CD14-positive monocyte (primary cell): ENCODE results near the gene ROPN1. TPM values are rescaled to one million over a fixed set of nuclear protein-coding genes. Genes with fewer than 3 reads are reported as not detected.
"Not testable (repeated sequence)": the region's sequence is repeated elsewhere in the genome, so short reads cannot be mapped to it uniquely, and the experiment has no call there.

Source experiments
- DNase-seq, 3 donors: peaks; one replicate each; pipeline ENCODE4 v3.0.0-alpha.2; 2011 to 2022
- H2AFZ ChIP-seq: 2 replicates; pipeline ENCODE4 v1.6.0; 2012; ENCODE audit warnings: mild to moderate bottlenecking, low read depth, low read length, inconsistent platforms; ENCODE audit not compliant: insufficient read depth, poor library complexity, severe bottlenecking
- H3K27ac ChIP-seq, 2 donors: 1 replicate in 1 of 2; 2 replicates in 1 of 2; pipeline ENCODE4 v1.5.1; 2012 to 2013; ENCODE audit warnings: low read length in 2 of 2, control low read depth in 1 of 2, inconsistent platforms in 1 of 2, low read depth in 1 of 2, mild to moderate bottlenecking in 1 of 2
- H3K27me3 ChIP-seq, 2 donors: one replicate each; pipeline versions ENCODE4 v1.6.0 to v1.6.1; 2011 to 2013; ENCODE audit warnings: low read length in 2 of 2; ENCODE audit not compliant: control insufficient read depth in 2 of 2, insufficient read depth in 2 of 2
- H3K36me3 ChIP-seq, 2 donors: replicated peaks in 1 of 2; 1 replicate in 1 of 2; 2 replicates in 1 of 2; pipeline versions ENCODE4 v1.5.1 to v1.6.1; 2012 to 2013; ENCODE audit warnings: low read length in 2 of 2, control low read depth in 1 of 2, inconsistent platforms in 1 of 2, mild to moderate bottlenecking in 1 of 2; ENCODE audit not compliant: insufficient read depth in 2 of 2, control insufficient read depth in 1 of 2
- H3K4me1 ChIP-seq, 2 donors: 1 replicate in 1 of 2; 2 replicates in 1 of 2; pipeline versions ENCODE4 v1.5.1 to v1.6.1; 2012 to 2013; ENCODE audit warnings: low read length in 2 of 2, control low read depth in 1 of 2, inconsistent platforms in 1 of 2, mild to moderate bottlenecking in 1 of 2, moderate library complexity in 1 of 2; ENCODE audit not compliant: insufficient read depth in 2 of 2, control insufficient read depth in 1 of 2
- H3K4me2 ChIP-seq: replicated peaks from 2 replicates; pipeline ENCODE3; 2012; ENCODE audit warnings: low read length, moderate library complexity, mild to moderate bottlenecking; ENCODE audit not compliant: poor library complexity, severe bottlenecking; ENCODE audit errors: extremely low read depth
- H3K4me3 ChIP-seq, 3 experiments: fragments of 200-600 bp in 1 of 3; sonication (generic) in 1 of 3; replicated peaks in 1 of 3; 1 replicate in 2 of 3; 2 replicates in 1 of 3; pipeline ENCODE4 v1.5.1; 2011 to 2013; ENCODE audit warnings: low read length in 3 of 3, mild to moderate bottlenecking in 3 of 3, control low read depth in 2 of 3, low read depth in 2 of 3, inconsistent platforms in 1 of 3, moderate library complexity in 1 of 3
- H3K79me2 ChIP-seq: 2 replicates; pipeline ENCODE4 v1.6.0; 2012; ENCODE audit warnings: mild to moderate bottlenecking, control low read depth, inconsistent platforms, low read length, moderate library complexity; ENCODE audit not compliant: insufficient read depth
- H3K9ac ChIP-seq: 2 replicates; pipeline ENCODE4 v1.6.0; 2017; ENCODE audit warnings: low read length, mild to moderate bottlenecking; ENCODE audit not compliant: insufficient read depth, poor library complexity, severe bottlenecking
- H3K9me3 ChIP-seq, 2 donors: replicated peaks in 1 of 2; 1 replicate in 1 of 2; 2 replicates in 1 of 2; pipeline versions ENCODE4 v1.5.1 to v1.6.1; 2012 to 2013; ENCODE audit warnings: low read length in 2 of 2, control low read depth in 1 of 2; ENCODE audit not compliant: control insufficient read depth in 1 of 2, insufficient read depth in 1 of 2
- H4K20me1 ChIP-seq: 2 replicates; pipeline ENCODE4 v1.6.0; 2012; ENCODE audit warnings: mild to moderate bottlenecking, low read length, control low read depth, moderate library complexity; ENCODE audit not compliant: insufficient read depth
- H3K27ac Mint-ChIP-seq, 7 donors: one replicate each; pipeline ENCODE4 v1.8.0; 2020; ENCODE audit warnings: mild to moderate bottlenecking in 7 of 7, mixed read lengths in 7 of 7, moderate library complexity in 6 of 7, inconsistent platforms in 2 of 7
- H3K27me3 Mint-ChIP-seq, 3 donors: one replicate each; pipeline ENCODE4 v1.8.0; 2021 to 2022; ENCODE audit warnings: low read depth in 3 of 3, mild to moderate bottlenecking in 3 of 3, mixed read lengths in 3 of 3, moderate library complexity in 3 of 3, inconsistent platforms in 1 of 3
- H3K36me3 Mint-ChIP-seq, 2 donors: one replicate each; pipeline ENCODE4 v1.8.0; 2020; ENCODE audit warnings: mixed read lengths in 2 of 2, inconsistent platforms in 1 of 2, mild to moderate bottlenecking in 1 of 2
- H3K4me1 Mint-ChIP-seq: one replicate; pipeline ENCODE4 v1.8.0; 2020; ENCODE audit warnings: mild to moderate bottlenecking, mixed read lengths
- H3K4me3 Mint-ChIP-seq, 2 donors: one replicate each; pipeline ENCODE4 v1.8.0; 2020; ENCODE audit warnings: mild to moderate bottlenecking in 2 of 2, mixed read lengths in 2 of 2, moderate library complexity in 1 of 2
- H3K9me3 Mint-ChIP-seq, 7 donors: one replicate each; pipeline ENCODE4 v1.8.0; 2020 to 2022; ENCODE audit warnings: mixed read lengths in 7 of 7, mild to moderate bottlenecking in 6 of 7, moderate library complexity in 6 of 7, inconsistent platforms in 2 of 7
- CTCF ChIP-seq: fragments of 200-600 bp; IDR thresholded peaks from one replicate; pipeline ENCODE4 v1.8.0; 2022; ENCODE audit warnings: antibody characterized with exemption, mild to moderate bottlenecking
- WGBS: methylation state at CpG from one replicate; pipeline ENCODE4 v1.1.5; 2013; ENCODE audit warnings: missing lambda C conversion rate; ENCODE audit not compliant: insufficient coverage; 5-methylcytosine and 5-hydroxymethylcytosine counted together
- intact Hi-C, 2 donors: fragments of 100-400 bp; cut with micrococcal nuclease; formaldehyde crosslinking; loops; one replicate each; pipeline versions ENCODE4 v1.15.0 to v1.15.1; 2023
- polyA plus RNA-seq, 3 donors: library from polyadenylated mRNA; depleted of rRNA in 1 of 3; unstranded in 2 of 3; stranded (reverse) in 1 of 3; fragments of 300-500 nt in 2 of 3; fragments of >200 nt in 1 of 3; fragmentation: Illumina TruSeq in 2 of 3; gene quantifications; 1 replicate in 2 of 3; 2 replicates in 1 of 3; pipeline ENCODE4 v1.2.3, GENCODE V29; 2012 to 2021

Gene ROPN1
- polyA plus RNA-seq, 3 donors: not detected

GRCh38 chr3:123980539-123980938, 11.4 kb downstream of the ROPN1 start:
- Mint-ChIP-seq H3K4me3 (peak overlapping the region in 1 of 2 donors; percentile 67), H3K36me3 (no peaks in the 10 kb centered on the region), H3K27me3 (peaks cover 17 to 34% (median 31%) of the 10 kb centered on the region in 3 donors), H3K4me1 (peaks cover 5% of the 10 kb centered on the region), H3K27ac (no peak overlapping the region), H3K9me3 (peaks cover 0 to 2% (median 0%) of the 10 kb centered on the region in 7 donors)
- 67% methylated on average over 1 of the region's 4 CpGs for WGBS
- intact Hi-C loops: no loop called here
- no peak overlapping the region for H2AFZ ChIP-seq
- no peak overlapping the region for H3K4me3 ChIP-seq
- no peak overlapping the region for H3K27ac ChIP-seq
- H3K9me3 ChIP-seq: no peaks in the 10 kb centered on the region
- no peaks in the 10 kb centered on the region for H3K79me2 ChIP-seq
- TF ChIP-seq CTCF: no peak
- H3K9ac ChIP-seq: no peak overlapping the region
- H3K36me3 ChIP-seq: no peaks in the 10 kb centered on the region
- no peaks in the 10 kb centered on the region for H4K20me1 ChIP-seq
- no peak for DNase-seq
- H3K4me1 ChIP-seq: no peaks in the 10 kb centered on the region
- H3K27me3 ChIP-seq: peaks cover 7 to 26% of the 10 kb centered on the region in 2 donors
- no peak overlapping the region for H3K4me2 ChIP-seq

GRCh38 chr3:123979525-123980501, 12.1 kb downstream of the ROPN1 start:
- H3K4me2 ChIP-seq, H3K36me3 Mint-ChIP-seq, intact Hi-C loops, H3K4me3 ChIP-seq, H3K9ac ChIP-seq, H3K9me3 ChIP-seq, H3K4me1 Mint-ChIP-seq, H3K79me2 ChIP-seq, H3K27ac ChIP-seq, H3K9me3 Mint-ChIP-seq, H3K4me1 ChIP-seq, H4K20me1 ChIP-seq, H2AFZ ChIP-seq, H3K27ac Mint-ChIP-seq, H3K36me3 ChIP-seq: not testable (repeated sequence)
- peaks cover 7 to 26% of the 10 kb centered on the region in 2 donors for H3K27me3 ChIP-seq
- H3K4me3 Mint-ChIP-seq: peak overlapping the region in 1 of 2 donors; percentile 67
- WGBS: 11% methylated on average over 16 of the region's 29 CpGs
- DNase-seq: peak in 1 of 3 donors; percentile 5
- H3K27me3 Mint-ChIP-seq: peaks cover 17 to 37% (median 31%) of the 10 kb centered on the region in 3 donors
- TF ChIP-seq CTCF: peak; percentile 80

DNA sequence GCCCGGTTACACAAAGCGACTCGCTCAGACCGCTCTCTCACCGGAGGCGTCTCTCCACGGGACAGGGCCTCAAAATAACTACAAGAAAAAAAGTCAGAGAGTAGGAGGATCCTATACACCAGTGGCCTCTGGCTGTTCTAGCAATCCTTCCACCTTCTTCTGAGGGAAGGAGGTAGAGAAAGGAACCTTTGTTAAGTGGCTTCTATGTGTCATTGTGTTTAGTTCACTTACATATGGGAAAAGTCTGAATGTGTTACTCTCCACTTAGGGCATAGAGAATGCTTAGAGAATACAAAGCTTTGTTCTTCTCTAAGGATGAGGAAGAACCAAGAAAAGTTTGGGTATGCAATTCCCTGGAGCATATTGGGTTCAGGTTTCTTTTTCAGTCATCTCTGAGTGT, 15.0 kb downstream of the ROPN1 start:
- H3K4me2 ChIP-seq, H3K9me3 Mint-ChIP-seq: not testable (repeated sequence)
- peaks cover 14 to 24% (median 18%) of the 10 kb centered on the region in 3 donors for H3K27me3 Mint-ChIP-seq

More for the DNA sequence above, 15.0 kb downstream of the ROPN1 start:
- H3K36me3 ChIP-seq, H3K9ac ChIP-seq, DNase-seq, intact Hi-C loops, H4K20me1 ChIP-seq, H3K36me3 Mint-ChIP-seq, H2AFZ ChIP-seq, H3K4me3 Mint-ChIP-seq, H3K27ac Mint-ChIP-seq, H3K4me1 Mint-ChIP-seq, H3K79me2 ChIP-seq, H3K27ac ChIP-seq, H3K4me3 ChIP-seq, H3K4me1 ChIP-seq, H3K9me3 ChIP-seq: not testable (repeated sequence)
- no CpG with 5 or more reads among the region's 7 CpGs for WGBS
- H3K27me3 ChIP-seq: peaks cover 7 to 18% of the 10 kb centered on the region in 2 donors
